BE2C (cell line): ENCODE data around the gene CENPM.

Experiments
- DNase-seq: peaks from one replicate; pipeline ENCODE4 v3.0.0-alpha.2; 2020
- H3K27me3 ChIP-seq: fragments of 250-450 bp; sonication (Bioruptor Pico); 2 replicates; pipeline ENCODE4 v1.5.1; 2020; ENCODE audit warnings: mild to moderate bottlenecking
- H3K36me3 ChIP-seq: fragments of 250-450 bp; sonication (Bioruptor Pico); 2 replicates; pipeline ENCODE4 v1.5.1; 2020; ENCODE audit warnings: mild to moderate bottlenecking
- H3K4me1 ChIP-seq: fragments of 250-450 bp; sonication (Bioruptor Pico); 2 replicates; pipeline ENCODE4 v1.5.1; 2020
- H3K4me3 ChIP-seq: 2 replicates; pipeline ENCODE4 v1.5.1; 2011; ENCODE audit warnings: low read depth, low read length
- H3K9me3 ChIP-seq: fragments of 250-450 bp; sonication (Bioruptor Pico); 2 replicates; pipeline ENCODE4 v1.5.1; 2020
- CTCF ChIP-seq: IDR thresholded peaks from 2 replicates; pipeline ENCODE4 v1.5.1; 2012; ENCODE audit warnings: mild to moderate bottlenecking, low read depth, low read length

Gene CENPM

GRCh38 chr22:41910050-41911000 lies 36.6 kb downstream of the CENPM start:
- H3K36me3 ChIP-seq = peaks cover 7% of the 10 kb centered on the region
- TF ChIP-seq CTCF = no peak
- H3K27me3 ChIP-seq = peaks cover 64% of the 10 kb centered on the region
- no peaks in the 10 kb centered on the region for H3K9me3 ChIP-seq
- no peaks in the 10 kb centered on the region for H3K4me1 ChIP-seq
- peak; percentile 42 for DNase-seq
- peak overlapping the region; percentile 20 for H3K4me3 ChIP-seq

DNA sequence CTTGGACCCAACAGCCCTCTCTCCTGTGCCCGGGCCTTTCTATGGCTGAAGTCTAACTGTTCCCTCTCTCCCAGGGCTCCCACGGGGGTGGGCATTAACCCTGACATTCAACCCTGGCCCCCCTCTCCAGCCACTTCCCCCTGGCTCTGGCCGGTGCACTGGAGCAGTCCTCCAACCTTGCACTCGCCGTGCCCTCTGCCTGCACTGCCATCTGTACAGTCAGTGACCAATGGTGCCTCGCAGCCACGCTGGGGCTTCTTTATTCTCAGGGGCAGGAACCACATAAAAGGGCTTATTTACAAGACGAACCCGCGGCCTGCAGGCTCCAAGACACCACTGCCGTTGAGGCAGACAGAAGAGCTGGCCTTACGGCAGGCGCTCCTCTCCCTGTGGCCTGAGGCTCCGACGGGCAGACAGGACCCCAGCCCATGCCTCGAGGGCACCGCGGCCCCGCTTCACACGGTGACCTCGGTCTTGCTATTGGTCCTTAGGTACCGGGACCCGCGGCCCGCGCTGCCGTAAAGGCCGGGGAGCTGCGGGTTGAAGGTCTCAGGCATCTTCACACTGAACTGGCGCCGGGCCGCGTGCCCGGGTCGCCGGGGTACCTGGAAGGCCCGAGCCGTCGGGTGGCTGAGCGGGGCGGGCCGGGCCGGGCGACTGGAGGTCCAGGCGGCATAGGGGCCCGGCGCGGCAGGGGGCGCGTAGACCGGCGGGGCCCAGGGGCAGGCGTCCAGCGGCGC lies 37.5 kb downstream of the CENPM start:
- peaks cover 15% of the 10 kb centered on the region for H3K36me3 ChIP-seq
- no peak overlapping the region for H3K4me3 ChIP-seq
- no peaks in the 10 kb centered on the region for H3K9me3 ChIP-seq
- DNase-seq = no peak
- H3K4me1 ChIP-seq = no peaks in the 10 kb centered on the region
- no peak for TF ChIP-seq CTCF
- peaks cover 56% of the 10 kb centered on the region for H3K27me3 ChIP-seq

GRCh38 chr22:41908411-41909309 lies 38.3 kb downstream of the CENPM start:
- Histone ChIP-seq H3K4me3 (no peak overlapping the region), H3K4me1 (no peaks in the 10 kb centered on the region), H3K27me3 (peaks cover 47% of the 10 kb centered on the region), H3K9me3 (no peaks in the 10 kb centered on the region), H3K36me3 (peaks cover 24% of the 10 kb centered on the region)
- no peak for TF ChIP-seq CTCF
- no peak for DNase-seq

DNA sequence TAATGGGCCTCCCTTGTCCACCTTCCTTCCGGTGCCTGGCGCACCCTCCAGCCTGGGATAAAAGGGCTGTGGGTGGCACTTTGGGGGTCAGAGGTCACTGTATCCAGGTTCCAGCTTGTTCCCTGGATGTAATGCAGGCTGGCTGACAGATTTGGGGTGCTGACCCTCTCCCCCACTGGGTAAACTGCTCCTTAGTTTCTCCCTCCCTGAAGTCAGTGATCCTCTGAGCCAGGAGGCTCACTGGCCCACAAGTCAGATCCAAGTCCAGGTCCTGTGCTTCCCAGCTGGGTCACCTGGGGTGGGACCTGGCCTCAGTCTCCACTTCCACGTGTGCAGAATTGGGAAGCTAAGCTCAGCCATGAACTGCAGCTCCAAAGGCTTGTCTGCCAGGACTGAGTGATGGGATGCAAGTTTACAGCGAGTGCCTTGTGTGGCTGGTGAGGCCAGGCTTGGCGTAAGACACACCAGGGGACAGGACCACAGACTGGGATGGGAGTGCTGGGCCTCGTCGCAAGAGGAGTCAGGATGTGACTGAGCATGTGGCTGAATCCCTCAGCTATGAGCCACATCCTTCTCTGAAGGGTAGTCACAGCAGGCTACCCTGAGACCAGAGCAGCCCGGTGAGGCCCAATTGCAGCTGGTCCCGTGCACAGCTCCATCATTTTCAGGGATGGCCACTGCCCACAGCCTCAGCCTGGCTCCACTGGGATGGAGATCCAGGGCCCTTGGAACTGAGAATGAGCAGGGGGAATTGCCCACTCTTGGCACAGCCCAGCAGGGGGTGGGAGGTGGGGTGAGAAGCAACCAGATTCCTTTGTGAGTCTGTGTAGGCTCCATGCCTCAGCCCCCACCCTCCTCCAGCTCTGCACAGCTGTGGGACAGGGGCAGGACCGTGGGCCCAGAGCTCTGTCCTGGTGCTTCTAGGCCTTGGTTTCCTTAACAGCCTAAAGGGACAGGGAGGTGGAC lies 39.2 kb downstream of the CENPM start:
- Histone ChIP-seq H3K4me3 (no peak overlapping the region), H3K36me3 (peaks cover 33% of the 10 kb centered on the region), H3K9me3 (no peaks in the 10 kb centered on the region), H3K4me1 (no peaks in the 10 kb centered on the region), H3K27me3 (peaks cover 38% of the 10 kb centered on the region)
- TF ChIP-seq CTCF = no peak
- DNase-seq = no peak

- H3K4me3 ChIP-seq = no peak overlapping the region
- H3K9me3 ChIP-seq = no peaks in the 10 kb centered on the region
- no peaks in the 10 kb centered on the region for H3K4me1 ChIP-seq
- no peak for TF ChIP-seq CTCF
- H3K27me3 ChIP-seq = peaks cover 29% of the 10 kb centered on the region
- peaks cover 40% of the 10 kb centered on the region for H3K36me3 ChIP-seq
- DNase-seq = no peak
These were observed 40.1 kb downstream of the CENPM start for GRCh38 chr22:41906822-41907221.
